KOPT-K1 (cell line): ENCODE data around the gene STK35.

Source experiments
- H3K27ac ChIP-seq: fragments of 200-600 bp; sonication (generic); 2 replicates; pipeline ENCODE4 v1.5.1; 2016; ENCODE audit warnings: antibody characterized with exemption, mild to moderate bottlenecking, low read depth, low read length; ENCODE audit not compliant: poor library complexity, severe bottlenecking
- H3K36me3 ChIP-seq: fragments of 200-600 bp; sonication (generic); 2 replicates; pipeline ENCODE4 v1.5.1; 2017; ENCODE audit warnings: antibody characterized with exemption, mild to moderate bottlenecking, low read length, moderate library complexity; ENCODE audit not compliant: insufficient read depth
- H3K9me3 ChIP-seq: fragments of 200-600 bp; sonication (generic); 2 replicates; pipeline ENCODE4 v1.5.1; 2017; ENCODE audit warnings: antibody characterized with exemption, low read length, mild to moderate bottlenecking; ENCODE audit not compliant: insufficient read depth, poor library complexity, severe bottlenecking

STK35 gene

GRCh38 chr20:2152317-2152716 lies 50.7 kb downstream of the STK35 start:
- Histone ChIP-seq H3K27ac (no peak overlapping the region), H3K9me3 (no peaks in the 10 kb centered on the region), H3K36me3 (peaks cover 18% of the 10 kb centered on the region; the same call in 1 of the 2 replicates)

GRCh38 chr20:2153326-2153725 lies 51.7 kb downstream of the STK35 start:
- Histone ChIP-seq H3K9me3 (no peaks in the 10 kb centered on the region), H3K27ac (no peak overlapping the region), H3K36me3 (peaks cover 8% of the 10 kb centered on the region; the same call in 1 of the 2 replicates)

GRCh38 chr20:2156224-2156623 lies 54.6 kb downstream of the STK35 start:
- Histone ChIP-seq H3K9me3 (no peaks in the 10 kb centered on the region), H3K36me3 (no peaks in the 10 kb centered on the region), H3K27ac (no peak overlapping the region)

GRCh38 chr20:2156666-2157624 lies 55.3 kb downstream of the STK35 start:
- Histone ChIP-seq H3K36me3 (no peaks in the 10 kb centered on the region), H3K27ac (no peak overlapping the region), H3K9me3 (no peaks in the 10 kb centered on the region)

GRCh38 chr20:2162125-2162822 lies 60.6 kb downstream of the STK35 start:
- Histone ChIP-seq H3K27ac (no peak overlapping the region), H3K36me3 (no peaks in the 10 kb centered on the region), H3K9me3 (no peaks in the 10 kb centered on the region)

- no peaks in the 10 kb centered on the region for H3K9me3 ChIP-seq
- H3K36me3 ChIP-seq = no peaks in the 10 kb centered on the region
These were observed 61.2 kb downstream of the STK35 start for GRCh38 chr20:2162823-2163166.

GRCh38 chr20:2163312-2163711 lies 61.7 kb downstream of the STK35 start:
- no peaks in the 10 kb centered on the region for H3K36me3 ChIP-seq
- no peak overlapping the region for H3K27ac ChIP-seq
- no peaks in the 10 kb centered on the region for H3K9me3 ChIP-seq

More at GRCh38 chr20:2162823-2163166, 61.2 kb downstream of the STK35 start:
- H3K27ac ChIP-seq = no peak overlapping the region

GRCh38 chr20:2163757-2164156 lies 62.1 kb downstream of the STK35 start:
- Histone ChIP-seq H3K27ac (no peak overlapping the region), H3K36me3 (no peaks in the 10 kb centered on the region), H3K9me3 (no peaks in the 10 kb centered on the region)

GRCh38 chr20:2164421-2164820 lies 62.8 kb downstream of the STK35 start:
- H3K27ac ChIP-seq = no peak overlapping the region
- no peaks in the 10 kb centered on the region for H3K36me3 ChIP-seq
- no peaks in the 10 kb centered on the region for H3K9me3 ChIP-seq

GRCh38 chr20:2164966-2165365 lies 63.3 kb downstream of the STK35 start:
- Histone ChIP-seq H3K36me3 (no peaks in the 10 kb centered on the region), H3K9me3 (no peaks in the 10 kb centered on the region), H3K27ac (no peak overlapping the region)

- no peak overlapping the region for H3K27ac ChIP-seq
- H3K36me3 ChIP-seq = no peaks in the 10 kb centered on the region
- no peaks in the 10 kb centered on the region for H3K9me3 ChIP-seq
These were observed 64.2 kb downstream of the STK35 start for GRCh38 chr20:2165871-2166270.

- no peak overlapping the region for H3K27ac ChIP-seq
- H3K36me3 ChIP-seq = no peaks in the 10 kb centered on the region
- H3K9me3 ChIP-seq = no peaks in the 10 kb centered on the region
These were observed 65.5 kb downstream of the STK35 start for GRCh38 chr20:2167112-2167511.

GRCh38 chr20:2168946-2169345 lies 67.3 kb downstream of the STK35 start:
- Histone ChIP-seq H3K36me3 (no peaks in the 10 kb centered on the region), H3K27ac (no peak overlapping the region), H3K9me3 (no peaks in the 10 kb centered on the region)

GRCh38 chr20:2169456-2170088 lies 67.9 kb downstream of the STK35 start:
- Histone ChIP-seq H3K36me3 (no peaks in the 10 kb centered on the region), H3K9me3 (no peaks in the 10 kb centered on the region), H3K27ac (no peak overlapping the region)

GRCh38 chr20:2170404-2170803 lies 68.8 kb downstream of the STK35 start:
- no peaks in the 10 kb centered on the region for H3K36me3 ChIP-seq
- H3K27ac ChIP-seq = no peak overlapping the region
- no peaks in the 10 kb centered on the region for H3K9me3 ChIP-seq
